Jurkat, Clone E6-1 (cell line): ENCODE data around the gene MSRB3.
A peak's percentile ranks its signal among the peaks of the same experiment; 100 is the strongest.
"Not testable (repeated sequence)": the region's sequence is repeated elsewhere in the genome, so short reads cannot be mapped to it uniquely, and the experiment has no call there.

Experiments used
- DNase-seq: peaks from one replicate; pipeline ENCODE4 v3.0.0-alpha.2; 2011; ENCODE audit warnings: low read depth, low spot score
- H3K4me3 ChIP-seq: 2 replicates; pipeline ENCODE4 v1.5.1; 2011; ENCODE audit warnings: mild to moderate bottlenecking, low read length, control low read depth, moderate library complexity

Gene MSRB3

DNA sequence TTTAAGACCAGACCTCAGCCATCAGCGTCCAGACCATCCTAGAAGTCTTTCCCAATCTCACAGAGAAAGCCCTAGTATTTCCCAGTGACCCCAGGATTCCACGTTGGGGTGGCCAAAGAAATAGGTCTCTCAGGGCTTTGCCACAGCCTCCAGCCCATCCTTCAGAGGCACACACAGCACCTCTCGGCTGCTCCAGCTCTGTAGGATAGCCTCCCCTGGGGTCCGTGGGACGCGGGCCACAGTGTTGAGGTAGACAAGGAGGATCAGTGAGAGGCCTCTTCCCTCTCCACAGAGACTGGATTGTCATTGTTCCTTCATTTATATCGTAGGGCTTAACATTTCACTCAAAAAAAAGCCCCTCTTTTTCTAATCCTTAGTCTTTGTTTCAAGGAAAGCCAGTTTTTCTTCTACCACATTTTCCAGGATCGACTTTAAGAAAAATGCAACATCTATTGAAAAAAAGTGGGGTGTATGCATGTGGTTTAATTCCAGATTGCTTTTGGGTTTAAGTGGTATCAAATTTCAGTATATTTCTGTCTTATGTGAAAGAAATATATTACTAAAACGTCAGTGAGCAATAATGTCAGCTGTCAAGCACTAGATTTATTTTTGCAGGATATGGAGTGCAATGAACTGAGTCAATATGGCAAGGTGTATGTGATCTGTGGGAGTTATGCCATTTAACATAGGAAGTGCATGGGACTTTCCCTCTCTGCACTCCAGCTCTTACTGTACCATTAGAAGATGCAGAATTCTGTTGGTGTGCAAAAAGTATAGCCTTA, 187.5 kb downstream of the MSRB3 start:
- no peak overlapping the region for H3K4me3 ChIP-seq
- DNase-seq = no peak

DNA sequence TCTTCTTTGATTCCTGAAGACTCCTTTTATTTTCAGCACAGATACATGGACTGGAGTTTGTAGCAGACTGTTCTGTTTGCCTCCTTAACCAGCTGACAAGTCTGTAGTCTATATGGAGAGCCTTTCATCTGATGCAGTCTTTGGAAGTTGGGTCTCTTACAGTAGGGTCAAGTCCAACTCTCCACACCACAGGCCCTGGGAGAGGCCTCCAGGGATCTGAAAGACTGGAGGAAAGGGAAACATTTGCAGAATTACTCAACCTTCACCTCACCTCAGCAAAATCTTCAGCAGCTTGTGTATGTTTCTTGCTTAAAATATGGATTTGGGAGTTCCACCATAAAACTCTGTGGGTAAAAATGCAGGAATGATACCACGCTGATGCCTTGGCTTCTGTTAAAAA, 188.4 kb downstream of the MSRB3 start:
- DNase-seq = no peak
- H3K4me3 ChIP-seq = no peak overlapping the region

DNA sequence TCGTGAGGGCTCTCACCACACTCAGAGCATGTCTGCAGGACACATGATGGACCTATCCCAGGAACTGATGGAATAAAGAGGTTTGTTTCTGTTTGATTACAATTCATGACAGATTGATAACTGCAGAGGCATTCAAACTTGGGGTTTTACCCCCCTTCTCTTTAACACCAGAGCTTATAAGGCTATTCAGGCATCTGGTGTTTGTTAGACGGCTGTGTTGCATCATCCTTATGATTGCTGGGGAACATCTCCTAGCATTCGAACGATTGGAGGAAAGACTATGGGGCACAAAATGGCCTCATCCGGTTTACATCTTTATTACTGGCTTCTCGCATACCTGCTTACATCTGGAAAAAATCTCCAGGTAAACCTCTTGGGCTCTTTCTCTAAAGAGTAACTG, 191.8 kb downstream of the MSRB3 start:
- DNase-seq = no peak
- H3K4me3 ChIP-seq = no peak overlapping the region

DNA sequence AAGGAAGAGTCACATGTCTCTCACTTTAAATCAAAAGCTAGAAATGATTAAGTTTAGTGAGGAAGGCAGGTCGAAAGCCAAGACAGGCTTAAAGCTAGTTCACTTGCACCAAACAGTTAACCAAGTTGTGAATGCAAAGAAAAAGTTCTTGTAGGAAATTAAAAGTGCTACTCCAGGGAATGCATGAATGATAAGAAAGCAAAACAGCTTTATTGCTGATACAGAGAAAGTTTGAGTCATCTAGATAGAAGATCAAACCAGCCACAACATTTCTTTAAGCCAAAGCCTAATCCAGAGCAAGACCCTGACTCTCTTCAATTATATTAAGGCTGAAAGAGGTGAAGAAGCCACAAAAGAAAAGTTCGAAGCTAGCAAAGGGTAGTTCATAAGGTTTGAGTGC, 193.6 kb downstream of the MSRB3 start:
- no peak overlapping the region for H3K4me3 ChIP-seq
- no peak for DNase-seq

DNA sequence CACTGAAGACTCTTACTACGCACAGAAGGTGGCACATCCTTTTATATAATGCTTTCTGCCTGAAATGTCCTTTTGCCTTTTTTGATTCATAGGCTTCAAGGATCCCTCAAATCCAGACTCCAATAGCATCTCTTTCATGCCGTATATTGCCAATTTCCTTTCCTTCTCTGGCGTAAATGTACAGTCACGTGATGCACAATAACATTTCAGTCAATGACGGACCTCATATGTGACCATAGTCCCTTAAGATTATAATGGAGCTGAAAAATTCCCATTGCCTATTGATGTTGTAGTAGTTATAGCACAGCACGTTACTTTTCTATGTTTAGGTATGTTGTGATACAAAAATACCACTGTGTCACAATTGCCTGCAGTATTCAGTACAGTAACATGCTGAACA, 196.3 kb downstream of the MSRB3 start:
- no peak for DNase-seq

DNA sequence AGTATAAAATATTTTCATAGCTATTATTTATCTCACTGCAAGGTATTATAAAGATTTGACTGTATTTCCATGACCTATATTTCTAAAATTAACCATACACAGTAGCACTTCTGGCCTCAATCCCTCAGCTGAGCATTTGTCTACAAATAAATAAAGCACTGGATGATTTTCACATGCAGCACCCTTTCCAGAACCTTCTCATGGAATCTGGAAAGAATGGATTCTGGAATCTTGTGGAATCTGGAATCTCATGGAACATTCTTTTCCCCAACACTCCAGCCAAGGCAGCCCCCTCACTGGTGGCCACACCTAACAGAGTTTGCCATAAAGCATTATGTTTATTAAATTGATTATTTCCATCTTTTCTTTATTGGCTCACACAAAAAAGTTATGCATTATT, 199.2 kb downstream of the MSRB3 start:
- DNase-seq = no peak
- H3K4me3 ChIP-seq = no peak overlapping the region

More for the DNA sequence above, 196.3 kb downstream of the MSRB3 start:
- no peak overlapping the region for H3K4me3 ChIP-seq

DNA sequence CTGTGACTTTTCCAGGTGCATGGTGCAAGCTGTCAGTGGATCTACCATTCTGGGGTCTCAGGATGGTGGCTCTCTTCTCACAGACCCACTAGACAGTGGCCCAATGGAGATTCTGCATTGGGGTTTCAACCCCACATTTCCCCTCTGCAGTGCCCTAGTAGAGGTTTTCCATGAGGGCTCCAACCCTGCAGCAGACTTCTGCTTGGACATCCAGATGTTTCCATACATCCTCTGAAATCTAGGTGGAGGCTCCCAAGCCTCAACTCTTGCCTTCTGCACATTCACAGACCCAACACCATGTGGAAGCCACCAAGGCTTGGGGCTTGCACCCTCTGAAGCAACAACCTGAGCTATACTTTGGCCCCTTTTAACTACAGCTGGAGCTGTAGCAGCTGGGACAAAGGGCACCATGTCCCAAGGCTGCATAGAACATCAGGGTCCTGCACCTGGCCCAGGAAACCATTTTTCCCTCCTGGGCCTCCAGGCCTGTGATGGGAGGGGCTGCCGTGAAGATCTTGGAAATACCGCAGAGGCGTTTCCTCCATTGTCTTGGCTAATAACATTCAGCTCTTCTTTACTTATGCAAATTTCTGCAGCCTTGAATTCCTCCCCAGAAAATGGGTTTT, 205.5 kb downstream of the MSRB3 start:
- DNase-seq, H3K4me3 ChIP-seq: not testable (repeated sequence)

DNA sequence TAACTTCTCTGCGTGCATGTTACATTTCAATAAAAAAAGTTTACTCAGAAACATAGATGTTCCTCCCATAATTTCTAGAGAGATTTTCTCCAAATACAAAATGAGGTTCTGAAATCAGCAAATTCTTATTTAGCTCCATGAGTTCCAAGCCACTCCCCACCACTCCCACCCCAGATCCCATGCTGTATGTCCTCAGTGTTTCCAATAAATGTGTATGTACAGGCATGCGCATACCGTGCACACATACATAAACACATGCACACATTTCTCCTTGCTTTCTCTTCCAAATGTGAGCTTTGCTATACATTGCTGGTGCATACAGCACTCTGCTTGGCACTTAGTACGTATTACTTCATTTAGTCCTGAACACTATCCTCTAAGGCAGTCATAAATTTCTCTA, 209.7 kb downstream of the MSRB3 start:
- H3K4me3 ChIP-seq = no peak overlapping the region
- DNase-seq = no peak

DNA sequence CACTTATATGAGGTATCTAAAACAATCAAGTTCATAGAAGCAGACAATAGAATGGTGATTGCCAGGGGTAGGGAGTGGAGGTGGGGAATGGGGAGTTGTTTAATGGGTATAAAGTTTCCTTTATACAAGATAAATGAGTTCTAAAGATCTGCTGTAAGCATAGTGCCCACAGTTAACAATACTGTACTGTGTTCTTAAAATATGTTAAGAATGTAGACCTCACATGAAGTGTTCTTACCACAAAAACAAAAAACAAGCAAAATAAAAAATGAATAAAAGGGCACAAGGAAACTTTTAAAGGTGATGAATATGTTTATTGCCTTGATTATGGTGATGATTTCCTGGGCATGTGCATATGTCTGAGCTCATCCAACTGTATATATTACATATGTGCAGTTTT, 211.8 kb downstream of the MSRB3 start:
- no peak overlapping the region for H3K4me3 ChIP-seq
- DNase-seq = no peak

DNA sequence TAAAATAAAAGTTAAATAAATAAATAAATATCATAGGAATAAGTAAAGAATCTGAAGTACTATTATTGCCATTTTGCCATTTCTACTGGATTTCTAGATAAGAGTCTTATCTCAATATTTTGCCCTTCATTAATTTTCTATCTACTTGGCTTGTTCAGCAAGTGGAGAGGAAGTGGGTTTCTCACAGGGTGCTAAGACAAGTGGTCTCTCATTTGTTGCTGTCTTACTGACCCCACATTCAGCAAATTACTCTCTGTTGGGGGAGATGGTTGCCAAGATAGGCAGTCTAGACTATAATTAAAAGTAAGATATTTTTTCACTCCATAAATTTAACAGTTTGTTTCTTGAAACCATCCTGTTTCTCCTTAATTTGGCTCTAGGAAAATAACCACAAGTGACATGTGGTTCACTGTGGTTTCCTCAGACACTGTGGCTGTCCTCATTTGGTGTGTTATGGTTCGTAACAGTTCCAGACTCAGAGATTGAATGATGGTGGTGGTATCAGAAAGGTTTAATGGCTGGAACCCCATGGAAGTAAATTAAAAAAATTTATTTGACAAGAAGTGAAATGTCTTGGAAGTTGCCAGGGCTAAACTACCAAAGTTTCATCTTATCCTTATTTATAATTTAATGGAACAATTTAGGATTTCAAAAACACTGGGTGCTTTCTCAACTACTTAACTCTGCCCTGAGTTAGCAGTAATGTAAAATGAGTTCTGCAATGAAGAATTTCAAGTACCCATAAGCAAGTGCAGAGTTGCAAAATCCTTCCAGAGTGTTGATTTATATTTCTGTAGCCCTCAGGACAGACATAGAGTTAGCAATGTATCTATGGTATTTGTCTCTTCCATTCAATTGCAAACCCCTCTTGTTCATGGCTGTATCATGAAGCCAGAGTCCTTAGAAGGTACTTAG, 214.8 kb downstream of the MSRB3 start:
- peak; percentile 8 for DNase-seq
- no peak overlapping the region for H3K4me3 ChIP-seq

DNA sequence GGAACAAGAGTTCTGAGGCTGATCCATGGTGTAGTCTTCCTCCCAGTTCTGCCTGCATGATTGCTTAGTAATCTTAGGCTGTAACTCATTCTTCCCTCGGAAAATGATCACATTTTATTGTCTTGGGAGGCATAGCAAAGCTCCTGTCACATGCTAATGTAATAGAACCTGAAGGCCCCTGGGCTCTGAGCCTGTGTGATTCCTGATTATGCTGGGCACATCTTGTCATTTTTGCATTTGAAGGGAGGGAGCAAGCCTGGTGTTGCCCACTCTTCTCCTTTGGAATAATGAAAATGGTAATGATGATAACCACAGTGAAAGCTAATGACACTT, 215.4 kb downstream of the MSRB3 start:
- no peak for DNase-seq
- H3K4me3 ChIP-seq = no peak overlapping the region

DNA sequence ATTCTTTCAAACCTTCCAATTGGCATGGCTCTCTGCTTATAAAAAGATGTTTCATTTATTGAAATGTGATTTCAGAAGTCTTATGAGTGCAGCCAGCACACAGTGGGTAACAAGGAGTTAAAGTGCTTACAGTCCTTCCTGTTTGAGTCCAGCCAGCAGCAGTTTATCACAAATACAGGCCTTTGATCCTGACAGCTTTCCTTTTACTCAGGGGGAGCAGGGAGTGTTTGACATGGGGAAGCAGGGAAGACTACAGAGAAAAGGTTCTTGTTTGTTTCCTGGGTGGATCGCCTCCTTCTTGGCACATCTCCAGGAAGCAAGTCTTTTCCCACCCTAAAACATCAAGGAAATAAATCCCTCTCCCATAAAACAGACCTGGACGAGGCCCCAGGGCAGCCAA, 216.1 kb downstream of the MSRB3 start:
- no peak for DNase-seq
- no peak overlapping the region for H3K4me3 ChIP-seq

DNA sequence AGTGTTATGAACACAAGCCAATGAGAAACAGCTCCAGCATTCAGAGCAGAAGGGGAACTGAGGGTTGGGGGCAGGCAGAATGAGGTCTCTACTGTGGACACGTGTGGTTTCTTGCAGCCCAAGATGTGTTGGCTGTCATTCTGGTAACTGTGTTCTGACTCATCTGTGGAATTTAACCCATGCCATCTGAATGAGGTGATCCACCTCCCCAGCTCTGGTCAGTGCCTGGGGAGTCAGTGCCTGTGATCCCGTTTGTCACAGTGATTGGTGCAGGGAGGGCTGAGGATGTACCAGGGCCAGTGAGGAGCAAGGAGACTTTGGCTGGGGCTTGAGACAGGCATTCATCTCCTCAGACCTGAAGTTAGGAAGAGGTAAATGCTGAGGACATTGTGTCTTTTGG, 216.8 kb downstream of the MSRB3 start:
- H3K4me3 ChIP-seq = no peak overlapping the region
- DNase-seq = no peak

DNA sequence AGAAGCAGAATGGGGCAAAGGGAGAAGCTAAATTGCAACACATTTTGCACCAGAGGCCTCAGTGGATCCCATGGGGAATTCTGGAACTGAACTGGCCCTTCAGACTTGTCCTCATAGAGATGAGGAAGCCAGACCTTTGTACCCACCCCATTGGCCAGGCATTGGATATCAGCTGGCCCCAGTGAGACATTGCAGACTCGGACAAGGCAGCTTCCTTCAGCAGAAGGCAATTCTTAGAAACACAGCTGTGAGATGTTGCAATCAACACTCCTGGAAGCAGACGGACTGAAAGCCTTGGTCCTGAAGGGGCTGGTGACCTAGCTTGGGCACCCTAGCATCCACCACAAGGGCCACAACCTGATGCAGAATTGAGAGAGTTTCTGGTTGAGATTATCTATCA, 218.1 kb downstream of the MSRB3 start:
- DNase-seq = no peak
- H3K4me3 ChIP-seq = no peak overlapping the region

DNA sequence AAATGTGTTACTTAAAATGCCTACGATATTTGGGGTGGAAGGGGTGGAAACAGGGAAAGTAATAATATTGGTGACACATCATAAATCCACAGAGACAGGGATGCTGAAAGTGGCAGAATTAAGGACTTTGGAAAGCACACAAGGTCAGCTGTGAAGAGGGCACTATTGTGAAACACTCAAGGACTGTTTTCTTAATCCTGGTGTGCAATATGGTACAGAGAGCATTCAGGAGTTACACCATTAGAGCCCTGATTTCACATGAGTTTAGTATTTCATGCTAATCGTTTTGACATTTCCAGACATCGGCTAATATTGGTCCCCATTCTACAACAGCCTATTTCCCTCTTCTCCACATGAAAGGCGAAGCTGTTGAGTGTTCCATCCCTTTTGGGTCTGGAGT, 219.2 kb downstream of the MSRB3 start:
- no peak overlapping the region for H3K4me3 ChIP-seq
- DNase-seq = no peak

DNA sequence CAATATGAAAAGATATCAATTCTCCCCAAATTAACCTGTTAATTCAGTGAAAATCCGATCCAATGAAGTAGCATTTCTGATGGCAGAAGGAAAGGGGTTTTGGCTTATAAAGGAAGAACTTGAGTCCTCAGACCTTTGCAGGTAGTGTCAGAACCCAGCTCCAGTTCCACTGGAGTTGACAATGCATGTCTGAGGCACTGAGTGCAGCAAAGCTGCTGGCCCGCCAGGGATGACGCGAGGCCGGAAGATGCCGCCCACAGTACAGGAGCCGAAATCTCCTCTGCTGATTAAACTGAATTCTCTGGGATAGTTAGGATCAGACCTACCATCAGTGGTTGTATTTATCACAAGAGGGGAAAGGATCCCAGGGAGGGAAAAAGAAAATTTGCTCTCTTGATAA, 220.7 kb downstream of the MSRB3 start:
- DNase-seq = no peak
- no peak overlapping the region for H3K4me3 ChIP-seq

DNA sequence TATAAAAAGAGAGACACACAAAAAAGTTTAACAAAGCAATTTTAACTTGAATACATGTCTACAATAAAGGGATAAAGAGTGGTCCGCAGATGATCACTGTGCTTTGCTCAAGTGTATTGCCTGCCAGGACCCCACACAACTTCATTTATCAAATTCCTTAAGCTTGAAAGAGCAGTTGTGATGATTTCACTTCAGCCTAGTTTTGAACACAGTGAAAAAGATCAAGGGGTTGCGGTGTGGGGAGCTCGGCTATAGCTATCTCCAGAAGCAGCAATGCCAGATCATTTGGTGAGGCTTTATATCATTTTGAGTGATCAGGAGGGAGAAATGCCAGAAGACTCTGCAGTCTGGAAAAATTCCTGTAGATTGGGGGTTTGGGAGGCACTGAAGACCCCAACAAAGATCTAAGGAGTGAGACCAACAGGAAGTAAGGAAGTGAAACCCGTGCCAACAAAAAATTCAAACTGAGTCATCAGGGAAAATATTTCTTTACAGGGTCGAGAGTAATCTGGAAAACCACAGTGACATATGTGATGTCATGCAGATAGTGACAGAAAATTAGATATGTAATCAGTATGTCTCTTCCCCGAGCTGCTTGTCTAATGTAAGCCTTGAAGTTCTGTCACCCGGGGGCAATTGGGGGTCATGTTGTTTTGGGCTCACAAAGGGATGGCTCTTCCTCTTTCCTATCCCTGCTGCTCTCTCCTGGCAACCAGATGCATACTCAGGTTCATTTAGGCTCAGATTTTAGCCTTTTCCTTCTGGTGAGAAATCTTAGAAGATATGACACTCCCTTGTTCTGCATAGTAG, 221.8 kb downstream of the MSRB3 start:
- DNase-seq = no peak
- H3K4me3 ChIP-seq = no peak overlapping the region

DNA sequence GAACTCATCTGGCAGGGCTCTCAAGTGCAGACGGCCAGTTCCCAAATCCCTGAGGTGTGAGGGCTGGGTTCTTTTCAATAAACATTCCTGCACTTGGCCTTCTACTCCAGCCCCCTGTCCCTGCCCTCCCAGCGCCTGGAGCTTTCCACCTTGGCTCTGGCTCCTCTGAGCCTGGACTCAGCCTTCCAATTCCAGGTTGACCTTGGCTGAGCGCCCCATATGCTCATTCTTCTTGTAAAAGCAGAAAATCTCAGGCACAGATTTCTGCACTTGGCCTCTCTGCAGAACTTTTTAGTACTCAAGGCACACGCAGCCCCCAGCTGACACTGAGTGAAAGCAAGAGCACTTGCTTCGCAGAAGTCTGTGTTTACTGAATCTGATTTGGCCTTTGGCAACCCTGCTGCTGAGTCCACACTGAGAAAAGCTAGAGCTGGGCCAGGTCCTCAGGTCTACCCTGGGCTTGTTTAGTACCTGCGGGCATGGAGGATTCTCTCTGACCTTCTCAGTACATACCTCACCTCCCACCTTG, 222.7 kb downstream of the MSRB3 start:
- H3K4me3 ChIP-seq = no peak overlapping the region
- no peak for DNase-seq

DNA sequence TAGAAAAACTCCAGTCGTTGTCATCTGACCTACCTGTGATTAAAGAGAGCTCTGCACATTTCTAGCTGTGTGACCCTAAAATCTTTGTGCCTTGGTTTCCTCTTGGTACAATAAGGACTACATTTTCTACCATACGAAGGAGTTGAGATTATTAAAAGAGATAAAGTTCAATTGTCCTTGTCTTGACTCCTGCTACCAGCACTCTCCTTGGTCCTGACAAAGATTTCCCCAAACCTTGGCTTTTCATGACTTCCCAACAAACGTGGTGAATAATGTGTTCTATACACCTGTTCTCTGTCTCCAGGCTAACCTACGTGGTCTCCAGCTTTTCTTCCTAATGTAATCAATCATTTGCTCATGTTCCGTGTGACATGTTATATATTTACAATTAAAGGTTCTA, 223.5 kb downstream of the MSRB3 start:
- no peak overlapping the region for H3K4me3 ChIP-seq

More for the DNA sequence above, 223.5 kb downstream of the MSRB3 start:
- DNase-seq = no peak
